ENCODE data around the gene CISD3.
"Not testable (repeated sequence)": the region's sequence is repeated elsewhere in the genome, so short reads cannot be mapped to it uniquely, and the experiment has no call there.

The CISD3 gene

DNA sequence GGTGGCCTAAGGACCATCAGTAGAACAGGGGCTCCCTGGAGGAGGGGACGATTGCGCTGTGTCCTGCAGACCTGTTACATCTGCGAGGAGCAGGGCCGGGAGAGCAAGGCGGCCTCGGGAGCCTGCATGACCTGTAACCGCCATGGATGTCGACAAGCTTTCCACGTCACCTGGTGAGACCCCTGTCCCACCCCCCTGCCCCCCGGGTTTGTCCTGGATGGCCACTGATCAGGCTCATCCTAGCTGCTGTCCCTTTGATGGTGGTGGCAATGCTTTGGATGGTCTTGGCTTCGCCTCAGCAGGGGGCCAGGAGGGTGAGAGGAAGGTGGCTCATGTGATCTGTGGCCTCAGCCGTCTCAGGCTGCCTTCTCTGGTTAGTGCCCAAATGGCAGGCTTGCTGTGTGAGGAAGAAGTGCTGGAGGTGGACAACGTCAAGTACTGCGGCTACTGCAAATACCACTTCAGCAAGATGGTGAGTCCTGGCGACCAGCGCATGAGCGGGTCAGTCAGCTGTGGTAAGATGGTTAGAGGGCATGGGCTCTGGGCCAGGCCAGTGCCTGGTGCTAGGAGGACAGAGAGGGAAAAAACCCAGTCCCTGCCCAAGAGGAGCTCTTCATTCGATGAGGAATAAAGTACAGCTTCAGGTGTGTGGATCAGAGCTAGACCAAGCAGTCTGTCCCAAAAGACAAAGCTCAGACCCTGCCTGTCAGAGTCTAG is 20.9 kb upstream of the CISD3 start:
- DNase-seq, result no peak

GRCh38 chr17:38709864-38710603 is 20.1 kb upstream of the CISD3 start:
- DNase-seq, result no peak

DNA sequence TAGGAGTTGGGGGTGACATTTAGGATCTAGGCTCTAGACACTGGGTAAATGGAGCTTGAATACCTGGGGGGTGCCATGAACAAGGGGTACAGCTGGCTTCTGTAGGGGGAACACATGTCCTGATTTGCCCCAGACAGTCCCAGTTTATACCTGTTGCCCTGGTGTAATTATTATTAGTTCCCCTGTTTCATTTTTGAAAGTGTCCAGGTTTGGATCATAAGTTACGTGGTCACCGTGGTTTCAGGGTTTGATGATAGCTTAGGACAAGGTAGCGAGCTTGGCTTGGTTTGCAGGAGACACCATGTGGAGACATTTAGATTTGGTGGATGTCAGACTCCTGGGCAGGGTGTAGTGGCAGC is 19.6 kb upstream of the CISD3 start:
- no peak for DNase-seq

DNA sequence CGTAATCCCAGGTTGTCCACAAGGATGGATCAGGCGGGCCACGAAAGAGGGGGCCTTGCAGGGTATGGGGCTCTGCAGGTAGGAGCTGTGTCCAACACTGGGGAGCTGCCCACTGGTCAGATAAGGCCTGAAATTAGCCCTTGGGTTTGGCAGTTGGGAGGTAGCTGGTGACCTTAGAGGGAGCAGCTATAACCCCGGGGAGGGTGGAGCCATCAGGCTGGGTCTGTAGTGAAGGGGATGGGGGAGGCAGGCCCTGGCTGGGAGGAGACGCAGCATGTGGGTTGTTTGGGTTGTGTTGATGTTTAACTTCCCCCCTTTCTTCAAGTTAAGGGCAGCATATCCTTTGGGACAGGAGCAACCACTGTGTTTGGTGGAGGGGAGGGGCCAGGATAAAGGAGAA is 19.2 kb upstream of the CISD3 start:
- DNase-seq, result no peak

DNA sequence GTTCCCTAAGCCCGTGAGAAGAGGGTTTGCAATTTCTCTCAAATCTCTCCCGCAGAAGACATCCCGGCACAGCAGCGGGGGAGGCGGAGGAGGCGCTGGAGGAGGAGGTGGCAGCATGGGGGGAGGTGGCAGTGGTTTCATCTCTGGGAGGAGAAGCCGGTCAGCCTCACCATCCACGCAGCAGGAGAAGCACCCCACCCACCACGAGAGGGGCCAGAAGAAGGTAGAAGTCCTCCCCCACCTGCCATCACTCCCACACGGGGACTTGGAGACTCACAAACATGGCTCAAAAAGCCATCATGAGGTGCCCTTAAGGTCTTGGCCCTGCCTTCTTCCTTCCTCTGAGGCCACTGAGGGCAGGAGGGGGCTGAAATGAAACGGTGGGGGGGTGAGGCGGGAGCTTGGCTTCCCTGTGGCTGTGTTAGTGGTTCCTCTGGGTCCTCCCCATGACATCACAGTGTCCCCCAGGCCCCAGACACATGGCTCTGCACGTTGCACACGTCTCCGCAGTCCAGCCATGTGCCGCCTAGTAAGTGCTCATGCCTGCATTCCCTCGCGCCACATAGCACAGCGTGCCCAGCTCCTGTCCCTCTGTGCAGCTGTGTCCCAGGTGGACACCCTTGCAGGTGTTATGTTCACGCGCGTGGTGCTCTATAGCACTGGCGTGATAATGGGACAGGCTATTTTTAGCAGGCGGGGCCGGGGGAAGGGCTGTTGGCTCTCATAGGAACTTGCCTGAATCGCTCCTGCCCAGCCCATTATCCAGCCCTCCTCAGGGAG is 18.2 kb upstream of the CISD3 start:
- DNase-seq, result no peak

DNA sequence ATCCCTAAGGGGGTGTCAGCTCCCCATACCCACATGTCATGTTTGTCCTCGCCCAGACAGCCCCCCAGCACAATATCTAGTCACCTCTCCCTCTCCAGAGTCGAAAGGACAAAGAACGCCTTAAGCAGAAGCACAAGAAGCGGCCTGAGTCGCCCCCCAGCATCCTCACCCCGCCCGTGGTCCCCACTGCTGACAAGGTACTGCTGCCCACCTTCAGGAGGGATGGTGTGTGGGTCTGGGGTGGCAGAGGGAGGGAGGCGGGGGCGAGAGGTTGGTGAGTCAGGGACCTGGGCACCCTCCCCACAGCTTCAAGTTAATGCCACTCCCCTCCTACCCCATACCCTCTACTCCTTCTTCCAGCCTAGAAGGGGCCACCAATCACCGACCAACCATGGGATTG is 17.5 kb upstream of the CISD3 start:
- DNase-seq, result no peak

DNA sequence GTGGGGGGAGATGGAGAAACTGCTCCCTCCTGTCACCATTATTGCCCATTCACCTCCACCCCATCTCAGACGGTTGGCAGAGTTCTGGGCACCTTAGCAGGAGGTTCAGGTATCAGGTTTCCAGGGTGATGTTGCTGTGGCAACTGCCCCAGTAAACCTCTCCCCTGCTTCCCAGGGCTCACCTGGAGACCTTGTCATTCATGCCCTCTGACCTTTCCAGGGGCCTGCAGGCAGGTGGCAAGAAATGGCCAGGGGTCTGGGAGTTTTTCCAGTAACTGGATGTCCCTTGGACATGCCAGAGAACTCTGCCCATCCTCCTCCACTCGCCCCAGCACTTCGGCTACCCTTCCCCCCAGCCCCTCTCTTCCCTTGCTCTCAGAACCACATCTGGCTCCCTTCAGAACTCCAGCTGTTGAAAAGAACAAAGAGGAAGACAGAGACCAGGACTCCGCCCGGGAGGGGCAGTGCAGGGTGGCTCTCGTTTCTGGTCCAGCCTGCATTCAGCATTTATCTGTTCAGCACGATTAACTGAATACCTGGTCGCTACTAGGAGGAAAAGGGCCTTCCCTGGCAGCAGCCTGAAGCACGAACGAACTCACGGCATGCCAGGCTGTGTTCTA is 16.6 kb upstream of the CISD3 start:
- DNase-seq, result no peak

DNA sequence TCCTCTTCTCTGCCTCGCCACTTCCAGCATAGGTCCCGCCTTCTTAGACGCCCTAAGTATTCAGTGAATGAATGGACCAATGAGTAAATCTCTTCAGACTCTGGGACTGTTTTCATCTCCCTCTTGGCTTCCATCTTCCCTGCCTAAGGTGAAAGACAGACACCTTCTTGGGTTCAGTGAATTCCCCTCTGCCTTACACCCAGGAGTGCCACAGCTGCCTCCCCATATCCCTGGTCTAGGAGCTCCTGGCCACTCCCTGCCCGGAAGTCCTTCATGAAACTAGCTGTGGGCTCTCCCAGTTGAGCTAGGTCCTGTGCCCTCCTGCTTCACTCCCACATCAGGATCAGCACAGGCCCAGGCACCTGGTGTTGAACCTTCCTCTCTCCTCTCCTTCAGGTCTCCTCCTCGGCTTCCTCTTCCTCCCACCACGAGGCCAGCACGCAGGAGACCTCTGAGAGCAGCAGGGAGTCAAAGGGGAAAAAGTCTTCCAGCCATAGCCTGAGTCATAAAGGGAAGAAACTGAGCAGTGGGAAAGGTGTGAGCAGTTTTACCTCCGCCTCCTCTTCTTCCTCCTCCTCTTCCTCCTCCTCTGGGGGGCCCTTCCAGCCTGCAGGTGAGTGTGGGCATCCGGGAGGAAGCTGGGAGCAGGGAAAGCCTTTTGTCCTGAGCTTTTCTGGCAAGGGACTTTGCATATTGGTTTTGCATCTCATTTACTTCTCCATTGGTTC is 14.8 kb upstream of the CISD3 start:
- peak; percentile 24 for DNase-seq

DNA sequence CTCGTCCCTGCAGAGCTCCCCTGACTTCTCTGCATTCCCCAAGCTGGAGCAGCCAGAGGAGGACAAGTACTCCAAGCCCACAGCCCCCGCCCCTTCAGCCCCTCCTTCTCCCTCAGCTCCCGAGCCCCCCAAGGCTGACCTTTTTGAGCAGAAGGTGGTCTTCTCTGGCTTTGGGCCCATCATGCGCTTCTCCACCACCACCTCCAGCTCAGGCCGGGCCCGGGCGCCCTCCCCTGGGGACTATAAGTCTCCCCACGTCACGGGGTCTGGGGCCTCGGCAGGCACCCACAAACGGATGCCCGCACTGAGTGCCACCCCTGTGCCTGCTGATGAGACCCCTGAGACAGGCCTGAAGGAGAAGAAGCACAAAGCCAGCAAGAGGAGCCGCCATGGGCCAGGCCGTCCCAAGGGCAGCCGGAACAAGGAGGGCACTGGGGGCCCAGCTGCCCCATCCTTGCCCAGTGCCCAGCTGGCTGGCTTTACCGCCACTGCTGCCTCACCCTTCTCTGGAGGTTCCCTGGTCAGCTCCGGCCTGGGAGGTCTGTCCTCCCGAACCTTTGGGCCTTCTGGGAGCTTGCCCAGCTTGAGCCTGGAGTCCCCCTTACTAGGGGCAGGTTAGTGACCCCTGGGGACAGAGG is 13.7 kb upstream of the CISD3 start:
- DNase-seq, result no peak

- no peak for DNase-seq
Observed at GRCh38 chr17:38717139-38717745, 12.9 kb upstream of the CISD3 start.

- no peak for DNase-seq
Observed at GRCh38 chr17:38719289-38719942, 10.7 kb upstream of the CISD3 start.

DNA sequence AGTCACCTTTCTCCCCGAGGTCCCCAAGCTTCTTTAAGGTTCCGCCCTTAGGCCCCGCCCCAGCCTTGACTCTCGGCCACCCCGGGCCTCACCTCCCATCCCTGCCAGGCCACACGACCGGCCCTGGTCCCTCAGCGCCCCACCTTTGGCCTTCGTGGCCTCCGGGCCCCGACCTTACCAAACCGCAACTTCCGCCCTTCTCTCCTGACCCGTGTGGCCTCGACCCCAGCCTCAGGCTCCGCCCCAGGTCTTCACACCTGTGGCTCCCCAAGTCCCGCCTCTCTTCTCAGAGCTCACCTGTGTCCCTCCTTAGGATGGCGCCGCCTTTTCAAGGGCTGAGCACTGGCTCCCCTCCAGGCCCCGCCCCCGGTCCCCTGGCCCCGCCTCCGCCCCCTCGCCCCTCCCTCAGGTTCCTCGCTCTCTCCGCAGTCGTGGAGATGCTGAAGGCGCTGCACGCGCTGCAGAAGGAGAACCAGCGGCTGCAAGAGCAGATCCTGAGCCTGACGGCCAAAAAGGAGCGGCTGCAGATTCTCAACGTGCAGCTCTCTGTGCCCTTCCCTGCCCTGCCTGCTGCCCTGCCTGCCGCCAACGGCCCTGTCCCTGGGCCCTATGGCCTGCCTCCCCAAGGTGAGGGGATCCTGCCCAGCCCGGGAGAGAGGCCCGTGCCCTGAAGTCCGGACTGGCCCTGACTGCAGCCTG is 10.0 kb upstream of the CISD3 start:
- DNase-seq, result no peak

- DNase-seq, result no peak
Observed at GRCh38 chr17:38720941-38721340, 9.2 kb upstream of the CISD3 start.

DNA sequence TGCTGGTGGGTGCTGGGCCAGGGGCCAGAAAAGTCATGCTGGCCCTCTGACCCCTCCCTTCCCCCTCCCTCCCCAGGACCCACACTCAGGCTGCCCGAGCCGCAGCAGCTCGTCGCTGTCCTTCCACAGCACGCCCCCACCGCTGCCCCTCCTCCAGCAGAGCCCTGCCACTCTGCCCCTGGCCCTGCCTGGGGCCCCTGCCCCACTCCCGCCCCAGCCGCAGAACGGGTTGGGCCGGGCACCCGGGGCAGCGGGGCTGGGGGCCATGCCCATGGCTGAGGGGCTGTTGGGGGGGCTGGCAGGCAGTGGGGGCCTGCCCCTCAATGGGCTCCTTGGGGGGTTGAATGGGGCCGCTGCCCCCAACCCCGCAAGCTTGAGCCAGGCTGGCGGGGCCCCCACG is 8.3 kb upstream of the CISD3 start:
- DNase-seq, result no peak

DNA sequence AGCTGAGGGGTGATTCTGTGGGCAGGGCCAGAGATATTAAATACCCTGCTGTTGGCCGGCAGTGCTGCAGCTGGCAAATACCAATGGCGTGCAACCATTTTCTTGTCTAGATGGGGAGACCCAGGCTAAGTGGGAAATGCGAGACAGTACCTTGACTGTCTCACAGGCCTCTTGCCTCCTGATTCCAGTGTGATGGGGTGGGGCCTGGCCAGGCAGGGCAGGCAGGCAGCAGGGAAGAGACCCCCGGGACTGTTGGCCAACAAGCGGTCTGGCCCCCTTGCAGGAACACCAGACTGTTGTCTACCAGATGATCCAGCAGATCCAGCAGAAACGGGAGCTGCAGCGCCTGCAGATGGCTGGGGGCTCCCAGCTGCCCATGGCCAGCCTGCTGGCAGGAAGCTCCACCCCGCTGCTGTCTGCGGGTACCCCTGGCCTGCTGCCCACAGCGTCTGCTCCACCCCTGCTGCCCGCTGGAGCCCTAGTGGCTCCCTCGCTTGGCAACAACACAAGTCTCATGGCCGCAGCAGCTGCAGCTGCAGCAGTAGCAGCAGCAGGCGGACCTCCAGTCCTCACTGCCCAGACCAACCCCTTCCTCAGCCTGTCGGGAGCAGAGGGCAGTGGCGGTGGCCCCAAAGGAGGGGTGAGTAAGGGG is 5.7 kb upstream of the CISD3 start:
- no peak for DNase-seq

DNA sequence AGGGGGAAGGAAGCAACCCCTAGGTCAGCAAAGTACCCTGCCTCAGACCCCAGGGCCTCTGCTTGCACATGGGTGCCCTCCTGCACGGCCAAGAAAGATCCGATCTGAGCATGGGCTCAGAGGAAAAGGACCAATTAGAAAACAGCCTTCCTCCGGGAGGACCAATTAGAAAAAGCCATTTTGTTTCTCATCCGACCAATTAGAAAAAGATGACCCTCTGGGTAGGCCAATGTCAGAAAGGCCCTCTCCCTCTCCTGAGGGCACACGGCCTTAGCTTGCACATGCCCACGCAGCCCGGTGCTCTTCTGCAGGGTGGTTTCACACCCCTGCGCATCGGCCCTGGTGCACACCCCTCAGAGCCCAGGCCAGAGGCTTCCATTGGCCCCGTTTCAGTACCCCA is 5.1 kb upstream of the CISD3 start:
- DNase-seq, result no peak

DNA sequence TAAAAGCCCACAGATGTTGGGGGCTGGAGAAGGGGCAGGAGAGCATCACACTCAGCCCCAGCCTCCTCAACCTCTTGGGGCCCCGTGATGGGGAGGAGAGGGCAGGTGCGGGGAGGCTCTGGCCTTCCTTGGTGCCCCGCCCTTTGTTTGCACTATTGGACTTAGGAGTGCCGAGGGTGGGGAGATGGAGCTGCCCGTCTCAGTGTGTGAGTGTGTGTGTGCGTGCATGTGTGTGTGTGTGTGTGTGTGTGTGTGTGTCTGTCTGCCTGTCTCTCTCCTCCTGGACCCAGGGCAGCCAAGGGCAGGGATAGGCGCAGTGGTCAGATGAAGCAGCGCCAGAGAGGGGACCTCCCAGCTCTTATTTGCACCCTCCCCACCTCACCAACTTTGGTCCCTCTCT is 4.0 kb upstream of the CISD3 start:
- DNase-seq, result not testable (repeated sequence)

DNA sequence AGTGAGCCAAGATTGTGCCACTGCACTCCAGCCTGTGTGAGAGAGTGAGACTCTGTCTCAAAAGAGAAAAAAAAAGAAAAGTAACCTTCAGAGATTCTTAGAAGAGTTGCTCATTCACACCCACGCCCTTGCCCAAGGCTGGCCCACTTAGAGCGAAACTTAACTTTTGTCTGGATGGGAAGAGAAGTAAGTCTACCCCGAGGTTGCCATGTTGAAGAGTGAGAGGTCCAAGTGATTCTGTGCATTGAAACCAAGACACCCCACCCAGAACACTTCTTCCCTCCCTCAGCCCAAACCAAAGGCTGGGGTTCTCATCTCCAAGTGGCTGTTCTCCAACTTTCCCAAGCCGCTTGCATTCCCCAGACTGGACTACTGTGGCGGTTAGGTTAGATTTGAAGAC is 2.4 kb upstream of the CISD3 start:
- DNase-seq, result peak; percentile 88

GRCh38 chr17:38728290-38728831 is 1.8 kb upstream of the CISD3 start:
- peak; percentile 81 for DNase-seq

DNA sequence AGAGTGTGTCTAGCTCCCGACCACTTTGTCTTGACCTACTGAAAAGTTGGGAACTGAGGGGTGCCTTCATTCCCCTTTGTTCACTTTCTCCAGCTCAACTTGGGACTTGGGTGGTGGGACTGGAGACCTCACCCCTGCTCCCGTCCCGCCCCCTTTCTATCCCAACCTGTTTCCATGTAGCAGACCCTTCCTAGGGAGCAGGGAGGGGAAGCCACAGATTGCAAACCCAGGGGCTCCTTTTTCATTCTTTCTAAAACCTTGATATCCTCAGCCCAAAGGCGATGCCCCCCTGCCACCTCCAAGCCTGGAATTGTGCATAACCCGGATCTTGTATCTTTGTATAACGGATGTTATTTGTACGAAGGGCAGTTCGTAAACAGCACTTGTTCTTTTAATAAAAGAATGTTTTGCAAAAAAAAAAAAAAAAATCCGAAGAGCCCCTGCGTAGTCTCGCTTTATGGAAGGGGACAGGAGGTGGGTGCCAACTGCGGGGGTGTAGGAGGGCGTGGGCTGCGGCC is 714 bp upstream of the CISD3 start:
- DNase-seq, result no peak
